HepG2 (cell line): ENCODE results near the gene GNG12. TPM values are rescaled to one million over a fixed set of nuclear protein-coding genes. Genes with fewer than 3 reads are reported as not detected.

Source experiments
- ATAC-seq: fragments of 200-7000 bp; cut with Tn5 transposase; 3 replicates; pipeline ENCODE4 v1.9.1; 2020; ENCODE audit warnings: mild to moderate bottlenecking, moderate library complexity
- BruUV-seq: library from RNA; stranded (reverse); fragments of 400-500 nt; replicated peaks from 2 replicates; lab custom pipeline; 2021; lab: Mats Ljungman, UMichigan
- CTCF ChIA-PET: fragments of 300-600 bp; formaldehyde crosslinking; extraction: SDS; loops from one replicate; lab custom pipeline; 2021; ENCODE audit warnings: low total read pairs, inconsistent platforms, low intra/inter-chr PET ratio; lab: Yijun Ruan, JAX
- POLR2A ChIA-PET: fragments of 350-600 bp; sonication (Branson Sonifier 250); formaldehyde crosslinking; loops from one replicate; lab custom pipeline; 2020; ENCODE audit warnings: antibody characterized with exemption, inconsistent platforms; lab: Yijun Ruan, JAX
- DNase-seq: peaks from one replicate; pipeline ENCODE4 v3.0.0-alpha.2; 2015; ENCODE audit warnings: low spot score
- FAIRE-seq: peaks from 3 replicates; lab custom pipeline; 2011; peaks lifted over from hg19 to GRCh38; lab: Jason Lieb, UNC
- H2AFZ ChIP-seq: one replicate; pipeline ENCODE4 v1.6.1; 2011; ENCODE audit warnings: low read length, inconsistent platforms
- H3K27ac ChIP-seq: fragments of 300-600 bp; 3 replicates; pipeline ENCODE4 v1.8.0; 2011; ENCODE audit warnings: mixed run types, mild to moderate bottlenecking, mixed read lengths, low read length, inconsistent platforms; ENCODE audit not compliant: insufficient read depth; ENCODE audit errors: extremely low read length
- H3K27me3 ChIP-seq, 2 experiments: fragments of 200-600 bp in 1 of 2; 2 replicates in 1 of 2; 3 replicates in 1 of 2; pipeline versions ENCODE4 v1.6.0 to v1.8.0; 2011; ENCODE audit warnings: low read length in 2 of 2, mild to moderate bottlenecking in 2 of 2, moderate library complexity in 2 of 2, inconsistent platforms in 1 of 2; ENCODE audit not compliant: insufficient read depth in 2 of 2, control insufficient read depth in 1 of 2
- H3K36me3 ChIP-seq, 2 experiments: fragments of 200-600 bp in 1 of 2; replicated peaks in 1 of 2; 2 replicates in 1 of 2; 3 replicates in 1 of 2; pipeline versions ENCODE4 v1.5.1 to v1.8.0; 2011; ENCODE audit warnings: low read length in 2 of 2, inconsistent platforms in 1 of 2; ENCODE audit not compliant: insufficient read depth in 2 of 2, control insufficient read depth in 1 of 2
- H3K4me1 ChIP-seq: 2 replicates; pipeline ENCODE4 v1.5.1; 2012; ENCODE audit warnings: low read length, inconsistent platforms; ENCODE audit not compliant: insufficient read depth
- H3K4me2 ChIP-seq: 2 replicates; pipeline ENCODE4 v1.6.0; 2011; ENCODE audit warnings: low read depth, low read length, inconsistent platforms
- H3K4me3 ChIP-seq, 3 experiments: fragments of 200-600 bp in 1 of 3; sonication (generic), shearing (Covaris generic) in 1 of 3; replicated peaks in 1 of 3; 2 replicates each; pipeline ENCODE4 v1.5.1; 2011 to 2016; ENCODE audit warnings: low read length in 3 of 3, inconsistent platforms in 2 of 3, low read depth in 2 of 3, mild to moderate bottlenecking in 2 of 3, control low read depth in 1 of 3, mixed read lengths in 1 of 3; ENCODE audit not compliant: insufficient read depth in 1 of 3
- H3K79me2 ChIP-seq: one replicate; pipeline ENCODE4 v1.6.1; 2011; ENCODE audit warnings: low read length, inconsistent platforms; ENCODE audit not compliant: insufficient read depth
- H3K9ac ChIP-seq: 2 replicates; pipeline ENCODE4 v1.6.0; 2011; ENCODE audit warnings: mild to moderate bottlenecking, low read depth, low read length, inconsistent platforms; ENCODE audit not compliant: insufficient read depth
- H3K9me3 ChIP-seq: 2 replicates; pipeline ENCODE4 v1.5.1; 2012; ENCODE audit warnings: mild to moderate bottlenecking, low read length
- H4K20me1 ChIP-seq: 2 replicates; pipeline ENCODE4 v1.6.0; 2011; ENCODE audit warnings: inconsistent platforms, mild to moderate bottlenecking, low read length, moderate library complexity; ENCODE audit not compliant: insufficient read depth
- CAMTA2 ChIP-seq: sonication (generic); formaldehyde crosslinking; IDR thresholded peaks from 2 replicates; pipeline ENCODE4 v1.4.0; 2020; ENCODE audit warnings: mild to moderate bottlenecking, missing genetic modification reagents, borderline replicate concordance
- CEBPG ChIP-seq: IDR thresholded peaks from 2 replicates; pipeline ENCODE4 v1.6.1; 2016
- EHMT2 ChIP-seq: fragments of 200-600 bp; sonication (generic); IDR thresholded peaks from 2 replicates; pipeline ENCODE4 v1.7.0; 2017; ENCODE audit warnings: antibody characterized with exemption, low read depth, low read length, borderline replicate concordance
- FIP1L1 ChIP-seq: fragments of 200-400 bp; formaldehyde crosslinking; IDR thresholded peaks from 2 replicates; pipeline ENCODE4 v1.6.1; 2018; ENCODE audit warnings: low read depth, mild to moderate bottlenecking, low read length, moderate library complexity, borderline replicate concordance; ENCODE audit not compliant: insufficient read depth
- HHEX ChIP-seq: IDR thresholded peaks from 2 replicates; pipeline ENCODE4 v1.6.1; 2016; ENCODE audit warnings: control low read depth
- NFYC ChIP-seq: IDR thresholded peaks from 2 replicates; pipeline ENCODE4 v1.6.1; 2016; ENCODE audit warnings: missing genetic modification reagents, missing compliant biosample characterization
- PCBP1 ChIP-seq: fragments of 200-400 bp; formaldehyde crosslinking; IDR thresholded peaks from 2 replicates; pipeline ENCODE4 v1.6.1; 2017; ENCODE audit warnings: mild to moderate bottlenecking, low read depth, low read length, borderline replicate concordance
- RARA ChIP-seq: IDR thresholded peaks from 2 replicates; pipeline ENCODE4 v1.6.1; 2016; ENCODE audit warnings: missing genetic modification reagents, missing compliant biosample characterization
- SRSF1 ChIP-seq: fragments of 200-400 bp; formaldehyde crosslinking; optimal IDR thresholded peaks from 2 replicates; pipeline ENCODE3; 2017; ENCODE audit warnings: mild to moderate bottlenecking, low read depth, low read length, moderate library complexity
- ZFP36 ChIP-seq: fragments of 150-350 bp; IDR thresholded peaks from 2 replicates; pipeline ENCODE4 v1.6.1; 2018; ENCODE audit warnings: borderline replicate concordance, low read length, low read depth; ENCODE audit not compliant: partially characterized antibody
- ZNF263 ChIP-seq: sonication (generic); formaldehyde crosslinking; IDR thresholded peaks from 2 replicates; pipeline ENCODE4 v1.4.0; 2020; ENCODE audit warnings: missing genetic modification reagents
- ZNF281 ChIP-seq: sonication (generic); formaldehyde crosslinking; IDR thresholded peaks from 2 replicates; pipeline ENCODE4 v1.4.0; 2020; ENCODE audit warnings: missing genetic modification reagents, borderline replicate concordance
- ZNF563 ChIP-seq: sonication (generic); formaldehyde crosslinking; IDR thresholded peaks from 2 replicates; pipeline ENCODE4 v1.8.0; 2022; ENCODE audit warnings: mild to moderate bottlenecking, moderate library complexity, missing genetic modification reagents
- WGBS: methylation state at CpG from one replicate; pipeline ENCODE4 v1.1.6; 2017; ENCODE audit warnings: low lambda C conversion rate; 5-methylcytosine and 5-hydroxymethylcytosine counted together
- in situ Hi-C: cut with HindIII; loops from 2 replicates; pipeline ENCODE4 v1.10.0; 2017; ENCODE audit warnings: low pct_unique_long_range_greater_than_20kb; ENCODE audit not compliant: extremely low pct_ligation_motif_present
- intact Hi-C: fragments of 100-400 bp; cut with micrococcal nuclease; formaldehyde crosslinking; loops from one replicate; pipeline ENCODE4 v1.10.0; 2022; ENCODE audit not compliant: unreplicated experiment
- polyA plus RNA-seq, 8 experiments: library from polyadenylated mRNA; depleted of rRNA in 3 of 8; stranded (reverse) in 7 of 8; unstranded in 1 of 8; fragments of >200 nt; fragmentation: Illumina TruSeq in 4 of 8; extraction: Trizol in 4 of 8; gene quantifications; 2 replicates each; pipeline versions ENCODE4 v1.2.1 to v1.2.3, GENCODE V29; 2011 to 2016; ENCODE audit warnings: low read depth in 4 of 8, missing spikeins in 1 of 8, mixed read lengths in 1 of 8; ENCODE audit not compliant: insufficient read depth in 1 of 8
- total RNA-seq, 5 experiments: library from RNA; depleted of rRNA; stranded (reverse); fragments of >200 nt; fragmentation: Illumina TruSeq; extraction: Trizol; gene quantifications; 2 replicates each; pipeline ENCODE4 v1.2.3, GENCODE V29; 2016; ENCODE audit warnings: low read depth in 1 of 5
- TF ChIP-seq, protein P1 (sequence below): sonication (generic); formaldehyde crosslinking; IDR thresholded peaks from 2 replicates; pipeline ENCODE4 v1.5.1; 2020; ENCODE audit warnings: mild to moderate bottlenecking, missing genetic modification reagents, borderline replicate concordance
- TF ChIP-seq, protein P2 (sequence below): sonication (generic); formaldehyde crosslinking; IDR thresholded peaks from 2 replicates; pipeline ENCODE4 v1.8.0; 2022; ENCODE audit warnings: mild to moderate bottlenecking, missing genetic modification reagents, borderline replicate concordance

GNG12 gene
- total and polyA plus RNA-seq, 2 of the 13 experiments (the other 11 are each of a cell fraction or from before 2014, with no cell fraction given): 0.11 TPM

- ATAC-seq (no peak), DNase-seq (no peak), FAIRE-seq (no peak)
- Histone ChIP-seq H3K4me2 (no peak overlapping the region), H3K9ac (no peak overlapping the region), H3K27me3 (no peaks in the 10 kb centered on the region; a peak in 1 of 5 replicates), H3K27ac (no peak overlapping the region), H3K36me3 (no peaks in the 10 kb centered on the region), H3K4me3 (no peak overlapping the region), H4K20me1 (no peaks in the 10 kb centered on the region), H3K4me1 (peaks cover 22% of the 10 kb centered on the region), H3K79me2 (no peaks in the 10 kb centered on the region), H2AFZ (no peak overlapping the region), H3K9me3 (no peaks in the 10 kb centered on the region)
- ChIA-PET POLR2A (interaction anchor here (0.9 to 4.1 kb wide), 2 partner anchors 10 to 14 kb away, joined by 4 to 20 read pairs; partner anchors contain the start of gene GADD45A), CTCF (no interaction called here)
- 41% methylated on average over 1 of the region's 1 CpG for WGBS
- intact Hi-C loops (no loop called here), in situ Hi-C loops (no loop called here)
- BruUV-seq: no TSS peak
- TF ChIP-seq ZNF281 (CRISPR knock-in tag): no peak
- TF ChIP-seq PCBP1: no peak
- TF ChIP-seq, protein P1, sequence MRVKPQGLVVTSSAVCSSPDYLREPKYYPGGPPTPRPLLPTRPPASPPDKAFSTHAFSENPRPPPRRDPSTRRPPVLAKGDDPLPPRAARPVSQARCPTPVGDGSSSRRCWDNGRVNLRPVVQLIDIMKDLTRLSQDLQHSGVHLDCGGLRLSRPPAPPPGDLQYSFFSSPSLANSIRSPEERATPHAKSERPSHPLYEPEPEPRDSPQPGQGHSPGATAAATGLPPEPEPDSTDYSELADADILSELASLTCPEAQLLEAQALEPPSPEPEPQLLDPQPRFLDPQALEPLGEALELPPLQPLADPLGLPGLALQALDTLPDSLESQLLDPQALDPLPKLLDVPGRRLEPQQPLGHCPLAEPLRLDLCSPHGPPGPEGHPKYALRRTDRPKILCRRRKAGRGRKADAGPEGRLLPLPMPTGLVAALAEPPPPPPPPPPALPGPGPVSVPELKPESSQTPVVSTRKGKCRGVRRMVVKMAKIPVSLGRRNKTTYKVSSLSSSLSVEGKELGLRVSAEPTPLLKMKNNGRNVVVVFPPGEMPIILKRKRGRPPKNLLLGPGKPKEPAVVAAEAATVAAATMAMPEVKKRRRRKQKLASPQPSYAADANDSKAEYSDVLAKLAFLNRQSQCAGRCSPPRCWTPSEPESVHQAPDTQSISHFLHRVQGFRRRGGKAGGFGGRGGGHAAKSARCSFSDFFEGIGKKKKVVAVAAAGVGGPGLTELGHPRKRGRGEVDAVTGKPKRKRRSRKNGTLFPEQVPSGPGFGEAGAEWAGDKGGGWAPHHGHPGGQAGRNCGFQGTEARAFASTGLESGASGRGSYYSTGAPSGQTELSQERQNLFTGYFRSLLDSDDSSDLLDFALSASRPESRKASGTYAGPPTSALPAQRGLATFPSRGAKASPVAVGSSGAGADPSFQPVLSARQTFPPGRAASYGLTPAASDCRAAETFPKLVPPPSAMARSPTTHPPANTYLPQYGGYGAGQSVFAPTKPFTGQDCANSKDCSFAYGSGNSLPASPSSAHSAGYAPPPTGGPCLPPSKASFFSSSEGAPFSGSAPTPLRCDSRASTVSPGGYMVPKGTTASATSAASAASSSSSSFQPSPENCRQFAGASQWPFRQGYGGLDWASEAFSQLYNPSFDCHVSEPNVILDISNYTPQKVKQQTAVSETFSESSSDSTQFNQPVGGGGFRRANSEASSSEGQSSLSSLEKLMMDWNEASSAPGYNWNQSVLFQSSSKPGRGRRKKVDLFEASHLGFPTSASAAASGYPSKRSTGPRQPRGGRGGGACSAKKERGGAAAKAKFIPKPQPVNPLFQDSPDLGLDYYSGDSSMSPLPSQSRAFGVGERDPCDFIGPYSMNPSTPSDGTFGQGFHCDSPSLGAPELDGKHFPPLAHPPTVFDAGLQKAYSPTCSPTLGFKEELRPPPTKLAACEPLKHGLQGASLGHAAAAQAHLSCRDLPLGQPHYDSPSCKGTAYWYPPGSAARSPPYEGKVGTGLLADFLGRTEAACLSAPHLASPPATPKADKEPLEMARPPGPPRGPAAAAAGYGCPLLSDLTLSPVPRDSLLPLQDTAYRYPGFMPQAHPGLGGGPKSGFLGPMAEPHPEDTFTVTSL: no peak
- 0 out of 2 replicates have a peak, but pooled peaks have one; percentile 17 for TF ChIP-seq HHEX (CRISPR knock-in tag)
- no peak for TF ChIP-seq ZNF563 (CRISPR knock-in tag)
- TF ChIP-seq RARA (CRISPR knock-in tag): peak; percentile 93
- no peak for TF ChIP-seq ZNF263
- no peak for TF ChIP-seq NFYC (CRISPR knock-in tag)
- no peak for TF ChIP-seq SRSF1
- TF ChIP-seq, protein P2, sequence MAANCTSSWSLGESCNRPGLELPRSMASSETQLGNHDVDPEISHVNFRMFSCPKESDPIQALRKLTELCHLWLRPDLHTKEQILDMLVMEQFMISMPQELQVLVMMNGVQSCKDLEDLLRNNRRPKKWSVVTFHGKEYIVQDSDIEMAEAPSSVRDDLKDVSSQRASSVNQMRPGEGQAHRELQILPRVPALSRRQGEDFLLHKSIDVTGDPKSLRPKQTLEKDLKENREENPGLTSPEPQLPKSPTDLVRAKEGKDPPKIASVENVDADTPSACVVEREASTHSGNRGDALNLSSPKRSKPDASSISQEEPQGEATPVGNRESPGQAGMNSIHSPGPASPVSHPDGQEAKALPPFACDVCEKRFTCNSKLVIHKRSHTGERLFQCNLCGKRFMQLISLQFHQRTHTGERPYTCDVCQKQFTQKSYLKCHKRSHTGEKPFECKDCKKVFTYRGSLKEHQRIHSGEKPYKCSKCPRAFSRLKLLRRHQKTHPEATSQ (CRISPR knock-in tag): no peak
- no peak for TF ChIP-seq CEBPG (CRISPR knock-in tag)
- no peak for TF ChIP-seq CAMTA2 (CRISPR knock-in tag)
- TF ChIP-seq EHMT2: no peak
- no peak for TF ChIP-seq FIP1L1
- TF ChIP-seq ZFP36: no peak
Observed at GRCh38 chr1:67672260-67672803, 160.9 kb downstream of the GNG12 start.
